Tibial nerve (tissue), 4 donors: ENCODE results near the gene TNFAIP6.

ENCODE experiments used
- EP300 ChIP-seq, 2 donors: sonication (generic); formaldehyde crosslinking; IDR thresholded peaks; one replicate each; pipeline ENCODE4 v1.6.1; 2017; ENCODE audit warnings: antibody characterized with exemption in 2 of 2, mild to moderate bottlenecking in 1 of 2
- POLR2A ChIP-seq, 2 donors: fragments of 450-650 bp; IDR thresholded peaks; one replicate each; pipeline ENCODE4 v1.6.1; 2017; ENCODE audit warnings: antibody characterized with exemption in 2 of 2, mild to moderate bottlenecking in 2 of 2, moderate library complexity in 2 of 2
- TF ChIP-seq, protein P1 (sequence below), 5 experiments: fragments of 200-600 bp in 3 of 5; fragments of 450-650 bp in 2 of 5; sonication (generic) in 3 of 5; IDR thresholded peaks; one replicate each; pipeline ENCODE4 v1.5.1; 2016 to 2019; ENCODE audit warnings: antibody characterized with exemption in 5 of 5, mild to moderate bottlenecking in 3 of 5, moderate library complexity in 2 of 5

DNA sequence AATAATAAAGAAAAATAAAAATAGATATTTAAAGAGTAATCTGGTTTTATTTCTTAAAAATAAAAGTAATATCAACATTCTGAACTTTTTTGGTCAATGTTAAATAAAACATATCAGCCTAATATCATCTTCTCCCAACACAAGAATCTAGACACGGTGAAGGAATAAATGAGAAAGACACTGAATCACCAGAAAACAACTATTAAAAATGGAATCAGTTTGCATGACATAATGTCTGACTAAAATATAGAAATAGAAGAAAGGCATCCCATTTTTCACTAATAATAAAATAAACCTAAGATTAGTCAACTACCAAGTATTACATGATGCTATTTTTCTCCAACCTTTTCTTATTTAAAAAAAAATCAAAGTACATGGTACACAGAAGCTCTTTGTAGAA is 30.8 kb upstream of the TNFAIP6 start:
- TF ChIP-seq, protein P1, sequence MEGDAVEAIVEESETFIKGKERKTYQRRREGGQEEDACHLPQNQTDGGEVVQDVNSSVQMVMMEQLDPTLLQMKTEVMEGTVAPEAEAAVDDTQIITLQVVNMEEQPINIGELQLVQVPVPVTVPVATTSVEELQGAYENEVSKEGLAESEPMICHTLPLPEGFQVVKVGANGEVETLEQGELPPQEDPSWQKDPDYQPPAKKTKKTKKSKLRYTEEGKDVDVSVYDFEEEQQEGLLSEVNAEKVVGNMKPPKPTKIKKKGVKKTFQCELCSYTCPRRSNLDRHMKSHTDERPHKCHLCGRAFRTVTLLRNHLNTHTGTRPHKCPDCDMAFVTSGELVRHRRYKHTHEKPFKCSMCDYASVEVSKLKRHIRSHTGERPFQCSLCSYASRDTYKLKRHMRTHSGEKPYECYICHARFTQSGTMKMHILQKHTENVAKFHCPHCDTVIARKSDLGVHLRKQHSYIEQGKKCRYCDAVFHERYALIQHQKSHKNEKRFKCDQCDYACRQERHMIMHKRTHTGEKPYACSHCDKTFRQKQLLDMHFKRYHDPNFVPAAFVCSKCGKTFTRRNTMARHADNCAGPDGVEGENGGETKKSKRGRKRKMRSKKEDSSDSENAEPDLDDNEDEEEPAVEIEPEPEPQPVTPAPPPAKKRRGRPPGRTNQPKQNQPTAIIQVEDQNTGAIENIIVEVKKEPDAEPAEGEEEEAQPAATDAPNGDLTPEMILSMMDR (IDR thresholded peaks at IDR 0.05), result no peak
- TF ChIP-seq EP300 (IDR thresholded peaks at IDR 0.05), result no peak
- no peak for TF ChIP-seq POLR2A (IDR thresholded peaks at IDR 0.05)
